Hematopoietic multipotent progenitor cell treated with erythropoietin and hydrocortisone succinate and interleukin-3 and kit ligand, for 17 days (in vitro differentiated cells): Measurements from ENCODE around the gene DDC.
"Not testable (repeated sequence)": the region's sequence is repeated elsewhere in the genome, so short reads cannot be mapped to it uniquely, and the experiment has no call there.

Experiments
- DNase-seq: peaks from one replicate; pipeline ENCODE4 v3.0.0-alpha.2; 2015; ENCODE audit warnings: low spot score

DDC gene

GRCh38 chr7:50588937-50589336, 23.7 kb upstream of the DDC start:
- no peak for DNase-seq

- DNase-seq = no peak
These were observed 22.5 kb upstream of the DDC start for GRCh38 chr7:50587737-50588136.

GRCh38 chr7:50584793-50585408, 19.7 kb upstream of the DDC start:
- DNase-seq = no peak

- DNase-seq = no peak
These were observed 19.2 kb upstream of the DDC start for GRCh38 chr7:50584386-50584785.

GRCh38 chr7:50583295-50583694, 18.1 kb upstream of the DDC start:
- DNase-seq = not testable (repeated sequence)

- not testable (repeated sequence) for DNase-seq
These were observed 17.1 kb upstream of the DDC start for GRCh38 chr7:50582271-50582670.

GRCh38 chr7:50580666-50581065, 15.5 kb upstream of the DDC start:
- DNase-seq = not testable (repeated sequence)

GRCh38 chr7:50580057-50580456, 14.9 kb upstream of the DDC start:
- no peak for DNase-seq

GRCh38 chr7:50578105-50578504, 12.9 kb upstream of the DDC start:
- DNase-seq = not testable (repeated sequence)

- DNase-seq = no peak
These were observed 12.4 kb upstream of the DDC start for GRCh38 chr7:50577569-50577968.

- not testable (repeated sequence) for DNase-seq
These were observed 11.2 kb upstream of the DDC start for GRCh38 chr7:50576388-50576787.

GRCh38 chr7:50567715-50568261, 2.6 kb upstream of the DDC start:
- DNase-seq = no peak

GRCh38 chr7:50565977-50566376, 772 bp upstream of the DDC start:
- no peak for DNase-seq

GRCh38 chr7:50565559-50565916, 333 bp upstream of the DDC start:
- DNase-seq = no peak

GRCh38 chr7:50564171-50564570, 1.0 kb downstream of the DDC start:
- DNase-seq = no peak

- DNase-seq = no peak
These were observed 3.1 kb downstream of the DDC start for GRCh38 chr7:50562136-50562535.

GRCh38 chr7:50560865-50561351, 4.3 kb downstream of the DDC start:
- DNase-seq = no peak

GRCh38 chr7:50559881-50560280, 5.3 kb downstream of the DDC start:
- DNase-seq = no peak

- no peak for DNase-seq
These were observed 6.7 kb downstream of the DDC start for GRCh38 chr7:50558294-50559053.

- DNase-seq = no peak
These were observed 8.1 kb downstream of the DDC start for GRCh38 chr7:50557099-50557498.

- DNase-seq = no peak
These were observed 8.8 kb downstream of the DDC start for GRCh38 chr7:50556247-50556991.

- no peak for DNase-seq
These were observed 9.5 kb downstream of the DDC start for GRCh38 chr7:50555594-50556140.
